SJSA1 (cell line): ENCODE data around the gene LARP1B. TPM values are rescaled to one million over a fixed set of nuclear protein-coding genes. Genes with fewer than 3 reads are reported as not detected.

Experiments
- DNase-seq, 2 experiments: peaks; one replicate each; pipeline ENCODE4 v3.0.0-alpha.2; 2015 to 2020; ENCODE audit warnings: low spot score in 2 of 2, low read depth in 1 of 2
- H3K27ac ChIP-seq: fragments of 250-450 bp; sonication (Bioruptor Pico); 2 replicates; pipeline ENCODE4 v1.5.1; 2020; ENCODE audit warnings: mild to moderate bottlenecking, moderate library complexity
- H3K27me3 ChIP-seq: fragments of 250-450 bp; sonication (Bioruptor Pico); replicated peaks from 2 replicates; pipeline ENCODE4 v1.5.1; 2020; ENCODE audit warnings: mild to moderate bottlenecking, moderate library complexity
- H3K36me3 ChIP-seq: fragments of 250-450 bp; sonication (Bioruptor Pico); 2 replicates; pipeline ENCODE4 v1.5.1; 2020; ENCODE audit warnings: mild to moderate bottlenecking
- H3K4me1 ChIP-seq: fragments of 250-450 bp; sonication (Bioruptor Pico); replicated peaks from 2 replicates; pipeline ENCODE4 v1.6.1; 2021; ENCODE audit warnings: mild to moderate bottlenecking
- H3K4me3 ChIP-seq: fragments of 250-450 bp; sonication (Bioruptor Pico); 2 replicates; pipeline ENCODE4 v1.5.1; 2020; ENCODE audit warnings: mild to moderate bottlenecking
- H3K9me3 ChIP-seq: fragments of 250-450 bp; sonication (Bioruptor Pico); replicated peaks from 2 replicates; pipeline ENCODE4 v1.5.1; 2020; ENCODE audit warnings: mild to moderate bottlenecking
- total RNA-seq: library from RNA; depleted of rRNA; stranded (reverse); fragments of >200 nt; shearing (Covaris generic); gene quantifications from 2 replicates; pipeline ENCODE4 v1.2.3, GENCODE V29; 2014

LARP1B gene
- total RNA-seq, 1 experiment from 2014 or later = 42.5 TPM

DNA sequence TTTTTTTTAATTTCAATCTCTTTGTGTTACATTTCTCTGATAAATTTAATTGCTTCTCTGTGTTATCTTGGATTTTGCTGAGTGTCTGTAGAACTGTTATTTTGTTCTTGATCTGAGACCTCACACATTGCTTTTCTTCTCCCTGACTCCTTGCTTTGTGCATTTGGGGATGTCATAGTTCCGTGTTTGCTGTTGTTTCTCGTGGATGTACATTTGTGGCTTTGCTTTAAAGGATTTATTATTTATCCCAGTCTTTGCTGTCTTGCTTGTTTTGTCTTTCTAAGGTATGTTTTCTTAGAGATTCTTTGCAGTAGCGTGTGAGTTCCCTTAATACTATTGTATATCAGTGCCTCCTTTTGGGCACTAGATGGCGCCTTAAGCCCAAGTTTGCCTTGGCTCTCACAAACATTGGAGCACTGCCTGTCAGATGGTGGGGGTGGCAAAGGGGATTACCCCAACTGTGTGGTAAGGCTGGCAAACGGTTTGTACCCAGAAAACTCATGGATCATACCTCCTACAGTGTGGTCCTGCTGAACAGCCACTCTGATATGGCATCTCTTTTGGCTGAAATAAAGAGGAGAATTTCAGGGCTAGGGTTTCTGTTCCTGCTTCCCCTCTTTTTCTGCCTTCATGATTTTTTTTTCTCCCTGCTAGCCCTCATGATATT, 130.1 kb downstream of the LARP1B start:
- H3K27me3 ChIP-seq = no peaks in the 10 kb centered on the region
- no peaks in the 10 kb centered on the region for H3K36me3 ChIP-seq
- no peaks in the 10 kb centered on the region for H3K9me3 ChIP-seq
- peak overlapping the region; percentile 41 for H3K27ac ChIP-seq
- H3K4me3 ChIP-seq = no peak overlapping the region
- peak; percentile 81 to 84 for DNase-seq
- peaks cover 12% of the 10 kb centered on the region for H3K4me1 ChIP-seq

- peak overlapping the region; percentile 58 for H3K27ac ChIP-seq
- peaks cover 33% of the 10 kb centered on the region for H3K4me1 ChIP-seq
These were observed 159.4 kb downstream of the LARP1B start for GRCh38 chr4:128220286-128221235.

GRCh38 chr4:128221586-128221985, 160.5 kb downstream of the LARP1B start:
- Histone ChIP-seq H3K4me1 (peaks cover 33% of the 10 kb centered on the region), H3K36me3 (no peaks in the 10 kb centered on the region), H3K27ac (no peak overlapping the region), H3K4me3 (no peak overlapping the region), H3K9me3 (no peaks in the 10 kb centered on the region), H3K27me3 (no peaks in the 10 kb centered on the region)
- DNase-seq = no peak

More at GRCh38 chr4:128220286-128221235, 159.4 kb downstream of the LARP1B start:
- Histone ChIP-seq H3K4me3 (no peak overlapping the region), H3K9me3 (no peaks in the 10 kb centered on the region), H3K36me3 (no peaks in the 10 kb centered on the region), H3K27me3 (no peaks in the 10 kb centered on the region)
- DNase-seq = peak in 1 of 2 experiments; percentile 70

DNA sequence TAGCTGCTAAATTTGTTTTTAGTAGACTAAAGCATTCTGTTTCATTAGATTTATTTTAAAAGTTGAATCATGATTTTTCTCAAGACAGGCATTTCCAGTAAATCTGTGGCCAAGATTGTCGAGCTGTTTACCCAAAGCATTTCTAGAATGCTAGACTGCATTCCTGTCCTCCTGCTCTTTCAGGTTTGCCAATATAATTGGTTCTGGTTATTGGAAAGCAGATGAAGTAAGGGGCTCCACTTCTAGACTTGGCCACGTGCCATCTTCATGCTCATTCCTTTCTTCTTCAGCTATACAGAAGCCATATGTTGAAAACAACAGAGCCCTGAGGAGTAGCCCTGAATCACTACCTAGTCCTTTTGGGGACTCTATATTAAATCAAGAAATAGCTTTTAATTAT, 164.0 kb downstream of the LARP1B start:
- Histone ChIP-seq H3K27ac (peak overlapping the region; percentile 62), H3K4me1 (peaks cover 44% of the 10 kb centered on the region), H3K4me3 (no peak overlapping the region), H3K27me3 (no peaks in the 10 kb centered on the region), H3K9me3 (peaks cover 3% of the 10 kb centered on the region), H3K36me3 (no peaks in the 10 kb centered on the region)
- DNase-seq = peak; percentile 54 to 62

DNA sequence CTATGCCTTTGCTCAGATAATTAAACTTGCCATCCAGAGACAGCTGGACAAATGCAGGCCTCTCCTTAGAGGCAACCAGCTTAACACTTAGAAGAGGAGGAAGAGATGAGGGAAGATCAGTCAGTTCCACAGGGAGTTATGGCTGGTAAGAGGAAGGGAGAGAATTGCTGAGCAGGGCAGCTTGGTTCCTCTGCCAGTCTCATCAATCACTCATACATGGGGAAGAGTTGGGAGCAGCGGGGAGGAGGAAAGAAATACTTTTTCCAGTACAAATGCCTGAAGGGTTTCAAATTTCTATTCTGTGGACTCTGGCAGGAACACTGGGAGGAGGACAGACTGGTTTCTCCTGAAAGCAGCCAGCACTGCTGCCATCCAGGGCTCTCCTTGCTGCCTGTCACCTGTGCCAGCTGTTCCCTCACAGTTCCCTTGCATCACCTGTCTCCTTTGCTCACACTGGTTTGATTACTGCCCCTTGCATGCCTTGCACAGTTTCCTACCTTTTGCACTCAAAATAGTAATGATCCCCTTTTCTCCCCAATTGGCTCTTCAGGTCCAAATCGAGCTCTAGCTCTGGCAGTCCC, 167.0 kb downstream of the LARP1B start:
- Histone ChIP-seq H3K27ac (no peak overlapping the region), H3K27me3 (no peaks in the 10 kb centered on the region)

GRCh38 chr4:128228845-128229795, 168.0 kb downstream of the LARP1B start:
- Histone ChIP-seq H3K9me3 (peaks cover 4% of the 10 kb centered on the region), H3K27me3 (no peaks in the 10 kb centered on the region), H3K36me3 (no peaks in the 10 kb centered on the region), H3K4me3 (no peak overlapping the region), H3K4me1 (peaks cover 35% of the 10 kb centered on the region), H3K27ac (peak overlapping the region; percentile 66)
- DNase-seq = no peak

More for the DNA sequence above, 167.0 kb downstream of the LARP1B start:
- H3K4me3 ChIP-seq = no peak overlapping the region
- no peaks in the 10 kb centered on the region for H3K36me3 ChIP-seq
- peaks cover 4% of the 10 kb centered on the region for H3K9me3 ChIP-seq
- DNase-seq = no peak
- peaks cover 35% of the 10 kb centered on the region for H3K4me1 ChIP-seq

- no peak for DNase-seq
- no peaks in the 10 kb centered on the region for H3K27me3 ChIP-seq
- H3K36me3 ChIP-seq = no peaks in the 10 kb centered on the region
- H3K27ac ChIP-seq = no peak overlapping the region
- no peak overlapping the region for H3K4me3 ChIP-seq
- H3K9me3 ChIP-seq = peaks cover 4% of the 10 kb centered on the region
- peaks cover 21% of the 10 kb centered on the region for H3K4me1 ChIP-seq
These were observed 171.6 kb downstream of the LARP1B start for GRCh38 chr4:128232719-128233118.

DNA sequence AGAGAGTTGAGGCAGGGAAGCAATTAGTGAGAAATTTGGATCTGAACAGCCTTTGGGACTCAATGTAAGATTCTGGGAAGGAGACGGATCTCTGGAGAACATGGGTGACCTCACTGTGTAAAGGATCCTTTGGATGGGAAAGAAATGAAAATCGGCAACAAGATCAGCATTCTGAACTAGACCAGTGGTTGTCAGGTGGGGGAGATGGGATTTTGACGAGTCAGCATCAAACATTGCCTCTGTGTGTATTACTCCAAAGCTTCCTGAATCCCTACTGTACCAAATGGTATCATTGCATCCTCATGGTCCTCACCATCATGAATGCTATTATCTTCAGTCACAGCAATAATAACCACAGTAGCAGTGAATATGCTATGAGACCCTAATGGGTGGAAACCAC, 173.7 kb downstream of the LARP1B start:
- no peak overlapping the region for H3K27ac ChIP-seq
- peaks cover 4% of the 10 kb centered on the region for H3K9me3 ChIP-seq
- peaks cover 10% of the 10 kb centered on the region for H3K4me1 ChIP-seq
- no peak for DNase-seq
- no peak overlapping the region for H3K4me3 ChIP-seq
- H3K36me3 ChIP-seq = no peaks in the 10 kb centered on the region
- H3K27me3 ChIP-seq = no peaks in the 10 kb centered on the region

GRCh38 chr4:128241019-128241418, 179.9 kb downstream of the LARP1B start:
- Histone ChIP-seq H3K4me1 (peaks cover 32% of the 10 kb centered on the region), H3K27ac (peak overlapping the region; percentile 87), H3K36me3 (no peaks in the 10 kb centered on the region), H3K4me3 (no peak overlapping the region), H3K9me3 (no peaks in the 10 kb centered on the region), H3K27me3 (no peaks in the 10 kb centered on the region)
- no peak for DNase-seq

DNA sequence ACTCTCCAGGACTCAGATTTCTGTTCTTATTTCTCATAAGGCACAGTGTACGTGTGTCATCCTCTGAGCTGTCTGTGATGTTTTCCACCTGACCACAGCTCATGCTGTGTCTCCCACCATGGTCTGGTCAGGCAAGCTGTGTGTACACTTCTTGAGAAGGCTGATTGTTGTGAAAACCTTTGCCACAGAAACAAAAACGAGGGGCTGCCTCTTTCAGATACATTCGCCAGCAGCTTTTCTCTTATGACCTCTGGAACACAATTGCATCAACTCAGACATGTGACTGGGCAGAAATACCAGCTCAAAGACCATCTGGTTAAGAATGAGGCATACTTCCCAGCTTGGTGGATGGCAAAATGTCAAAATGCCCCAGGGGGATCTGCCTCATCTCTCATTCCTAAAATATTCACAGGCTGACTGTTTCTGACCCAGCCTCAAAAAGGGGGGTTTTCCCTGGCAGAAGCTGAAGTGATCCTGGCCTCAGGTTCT, 180.4 kb downstream of the LARP1B start:
- H3K27me3 ChIP-seq = no peaks in the 10 kb centered on the region
- H3K36me3 ChIP-seq = no peaks in the 10 kb centered on the region
- DNase-seq = peak; percentile 94 to 95
- peaks cover 32% of the 10 kb centered on the region for H3K4me1 ChIP-seq
- H3K27ac ChIP-seq = peak overlapping the region; percentile 87
- H3K9me3 ChIP-seq = no peaks in the 10 kb centered on the region
- no peak overlapping the region for H3K4me3 ChIP-seq

- DNase-seq = no peak
- peaks cover 32% of the 10 kb centered on the region for H3K4me1 ChIP-seq
- no peak overlapping the region for H3K4me3 ChIP-seq
- H3K27me3 ChIP-seq = no peaks in the 10 kb centered on the region
- H3K9me3 ChIP-seq = no peaks in the 10 kb centered on the region
- H3K36me3 ChIP-seq = no peaks in the 10 kb centered on the region
- peak overlapping the region; percentile 87 for H3K27ac ChIP-seq
These were observed 180.9 kb downstream of the LARP1B start for GRCh38 chr4:128241981-128242380.

DNA sequence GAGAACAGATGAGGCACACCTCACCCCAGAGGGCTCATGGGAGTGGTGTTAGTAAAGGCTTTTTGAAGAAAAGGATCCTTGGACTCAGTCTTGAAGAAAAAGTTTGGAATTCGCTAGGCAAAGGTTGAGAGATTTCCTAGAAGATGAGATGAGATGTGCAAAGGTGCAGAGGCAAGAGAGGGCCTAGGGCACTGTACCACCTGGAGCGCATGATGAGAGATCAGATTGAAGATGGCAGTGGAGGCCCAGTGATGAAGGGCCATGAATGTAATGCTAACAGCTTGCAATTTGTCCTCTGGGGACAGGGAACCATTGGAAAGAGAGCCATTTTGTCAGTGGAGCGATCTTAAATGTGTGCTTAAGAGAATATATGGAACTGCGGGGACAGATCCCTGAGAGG, 181.5 kb downstream of the LARP1B start:
- Histone ChIP-seq H3K27ac (peak overlapping the region; percentile 87), H3K27me3 (no peaks in the 10 kb centered on the region), H3K9me3 (no peaks in the 10 kb centered on the region), H3K36me3 (no peaks in the 10 kb centered on the region), H3K4me3 (no peak overlapping the region), H3K4me1 (peaks cover 32% of the 10 kb centered on the region)
- no peak for DNase-seq

DNA sequence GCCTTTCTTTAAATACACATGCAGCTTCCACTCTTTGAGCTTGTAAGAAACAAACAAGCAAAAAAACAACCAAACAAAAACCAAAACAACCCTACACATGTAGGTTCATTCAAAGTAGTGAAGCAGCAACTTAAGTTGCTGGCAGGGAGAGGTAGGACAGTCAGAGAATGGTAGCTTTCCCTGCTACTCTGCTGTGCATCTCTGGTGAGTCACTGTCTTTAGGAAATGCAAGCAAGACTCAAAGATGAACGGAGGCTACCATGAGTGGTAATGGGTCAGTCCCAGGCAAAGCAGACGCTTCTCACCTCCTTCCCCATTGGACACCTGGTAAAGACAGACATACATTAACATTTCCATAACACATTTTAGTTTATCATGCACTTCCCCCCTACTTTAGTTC, 183.3 kb downstream of the LARP1B start:
- H3K27me3 ChIP-seq = no peaks in the 10 kb centered on the region
- no peak for DNase-seq
- no peaks in the 10 kb centered on the region for H3K9me3 ChIP-seq
- no peak overlapping the region for H3K4me3 ChIP-seq
- no peaks in the 10 kb centered on the region for H3K36me3 ChIP-seq
- H3K27ac ChIP-seq = no peak overlapping the region
- H3K4me1 ChIP-seq = peaks cover 32% of the 10 kb centered on the region
